Endothelial cell of umbilical vein (primary cell): ENCODE data around the gene LGI4.

Source experiments
- CTCF ChIP-seq, 2 donors: IDR thresholded peaks; 1 replicate in 1 of 2; 2 replicates in 1 of 2; pipeline ENCODE4 v1.5.1; 2011; ENCODE audit warnings: low read length in 2 of 2, mild to moderate bottlenecking in 2 of 2, moderate library complexity in 2 of 2, control low read depth in 1 of 2, inconsistent platforms in 1 of 2, low read depth in 1 of 2; ENCODE audit not compliant: insufficient read depth in 1 of 2; ENCODE audit errors: extremely low read depth in 1 of 2
- EZH2 ChIP-seq: IDR thresholded peaks from 2 replicates; pipeline ENCODE4 v1.6.1; 2012; ENCODE audit warnings: borderline replicate concordance, low read depth, mild to moderate bottlenecking, moderate library complexity, low read length, inconsistent platforms; ENCODE audit not compliant: severe bottlenecking
- GATA2 ChIP-seq: IDR thresholded peaks from 2 replicates; pipeline ENCODE4 v1.7.0; 2011; ENCODE audit warnings: low read depth, mild to moderate bottlenecking, moderate library complexity, mixed read lengths, low read length; ENCODE audit not compliant: insufficient read length, insufficient read depth
- MYC ChIP-seq: IDR thresholded peaks from one replicate; pipeline ENCODE4 v1.6.1; 2011; ENCODE audit warnings: mild to moderate bottlenecking, low read depth, low read length
- POLR2A ChIP-seq: IDR thresholded peaks from 2 replicates; pipeline ENCODE4 v1.6.1; 2012; ENCODE audit warnings: low read depth, mild to moderate bottlenecking, control low read depth, low read length
- POLR2AphosphoS5 ChIP-seq: IDR thresholded peaks from 2 replicates; pipeline ENCODE4 v1.6.1; 2012; ENCODE audit warnings: low read depth, mild to moderate bottlenecking, control low read depth, low read length, moderate library complexity; ENCODE audit not compliant: insufficient read depth

GRCh38 chr19:35177377-35178274, 42.8 kb upstream of the LGI4 start:
- TF ChIP-seq EZH2 (no peak), CTCF (IDR thresholded peaks at IDR 0.05; ENCODE audit: extremely low read depth in 1 of 2, insufficient read depth in 1 of 2, low read depth in 1 of 2, low read length in 2 of 2) (no peak), POLR2A (no peak), GATA2 (no peak), POLR2AphosphoS5 (no peak), MYC (no peak)
